Loucy (cell line): ENCODE data around the gene NMB.

Source experiments
- H2AFZ ChIP-seq: fragments of 200-600 bp; sonication (generic); 2 replicates; pipeline ENCODE4 v1.6.0; 2016; ENCODE audit warnings: antibody characterized with exemption, mild to moderate bottlenecking, low read length, moderate library complexity
- H3F3A ChIP-seq: fragments of 200-600 bp; 2 replicates; pipeline ENCODE4 v1.6.0; 2016; ENCODE audit warnings: antibody characterized with exemption, low read depth, mild to moderate bottlenecking
- H3K27me3 ChIP-seq: fragments of 200-600 bp; sonication (generic); 2 replicates; pipeline ENCODE4 v1.6.1; 2014; ENCODE audit warnings: low read length, mild to moderate bottlenecking; ENCODE audit not compliant: insufficient read depth, poor library complexity, severe bottlenecking
- H3K36me3 ChIP-seq: fragments of 200-600 bp; sonication (generic); 2 replicates; pipeline ENCODE4 v1.6.1; 2016; ENCODE audit warnings: low read length; ENCODE audit not compliant: insufficient read depth
- H3K4me1 ChIP-seq: fragments of 200-600 bp; sonication (generic); 2 replicates; pipeline ENCODE4 v1.5.1; 2014; ENCODE audit warnings: low read length, mild to moderate bottlenecking; ENCODE audit not compliant: insufficient read depth, poor library complexity, severe bottlenecking
- H3K4me2 ChIP-seq: fragments of 200-600 bp; sonication (generic); 2 replicates; pipeline ENCODE4 v1.6.0; 2014; ENCODE audit warnings: antibody characterized with exemption, low read length, low read depth, mild to moderate bottlenecking; ENCODE audit not compliant: poor library complexity, severe bottlenecking
- H3K4me3 ChIP-seq: fragments of 200-600 bp; sonication (generic); 2 replicates; pipeline ENCODE4 v1.5.1; 2014; ENCODE audit warnings: low read length, mild to moderate bottlenecking, mixed read lengths; ENCODE audit not compliant: poor library complexity, severe bottlenecking
- H3K79me2 ChIP-seq: fragments of 200-600 bp; sonication (generic); 2 replicates; pipeline ENCODE4 v1.6.1; 2014; ENCODE audit warnings: low read length; ENCODE audit not compliant: insufficient read depth
- H3K9ac ChIP-seq: fragments of 200-600 bp; sonication (generic); 2 replicates; pipeline ENCODE4 v1.6.0; 2014; ENCODE audit warnings: mild to moderate bottlenecking, low read depth, low read length, moderate library complexity; ENCODE audit not compliant: poor library complexity, severe bottlenecking
- H3K9me2 ChIP-seq: fragments of 200-600 bp; sonication (generic); replicated peaks from 2 replicates; pipeline ENCODE4 v1.6.1; 2016; ENCODE audit warnings: low read depth, low read length, mixed read lengths
- H3K9me3 ChIP-seq: fragments of 200-600 bp; sonication (generic); 2 replicates; pipeline ENCODE4 v1.6.1; 2014; ENCODE audit warnings: mild to moderate bottlenecking, antibody characterized with exemption, low read length, low read depth; ENCODE audit not compliant: insufficient read depth
- H4K20me1 ChIP-seq: fragments of 200-600 bp; sonication (generic); 2 replicates; pipeline ENCODE4 v1.6.0; 2014; ENCODE audit warnings: antibody characterized with exemption, low read length, mild to moderate bottlenecking; ENCODE audit not compliant: insufficient read depth, poor library complexity, severe bottlenecking
- EZH2phosphoT487 ChIP-seq: fragments of 200-600 bp; IDR thresholded peaks from 2 replicates; pipeline ENCODE4 v1.6.1; 2018; ENCODE audit warnings: antibody characterized with exemption, mild to moderate bottlenecking, moderate library complexity, borderline replicate concordance
- TF ChIP-seq, protein P1 (sequence below): fragments of 200-600 bp; sonication (generic); conservative IDR thresholded peaks from 2 replicates; pipeline ENCODE4 v1.5.1; 2014; ENCODE audit warnings: mild to moderate bottlenecking, antibody characterized with exemption, low read length

NMB gene

DNA sequence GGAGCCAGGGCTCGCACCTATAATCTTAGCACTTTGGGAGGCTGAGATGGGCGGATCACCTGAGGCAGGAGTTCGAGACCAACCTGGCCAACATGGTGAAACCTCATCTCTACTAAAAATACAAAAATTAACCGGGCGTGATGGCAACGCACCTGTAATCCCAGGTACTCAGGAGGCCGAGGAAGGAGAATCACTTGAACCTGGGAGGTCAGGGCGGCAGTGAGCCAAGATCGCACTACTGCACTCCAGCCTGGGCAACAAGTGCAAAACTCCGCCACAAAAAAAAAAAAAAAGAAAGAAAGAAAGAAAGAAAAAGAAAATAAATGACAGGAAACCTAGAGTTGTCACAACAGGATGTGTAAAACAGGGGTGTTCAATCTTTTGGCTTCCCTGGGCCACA, 3.0 kb upstream of the NMB start:
- Histone ChIP-seq H3K9me2 (no peaks in the 10 kb centered on the region), H3K9me3 (no peaks in the 10 kb centered on the region), H3K9ac (no peak overlapping the region), H3K36me3 (peaks cover 7% of the 10 kb centered on the region; the same call in 1 of the 2 replicates), H3K4me1 (peaks cover 6% of the 10 kb centered on the region), H3K4me2 (no peak overlapping the region), H3F3A (no peaks in the 10 kb centered on the region), H4K20me1 (no peaks in the 10 kb centered on the region), H3K27me3 (no peaks in the 10 kb centered on the region), H3K79me2 (no peaks in the 10 kb centered on the region), H3K4me3 (no peak overlapping the region), H2AFZ (no peak overlapping the region)
- TF ChIP-seq EZH2phosphoT487, result no peak
- TF ChIP-seq, protein P1, sequence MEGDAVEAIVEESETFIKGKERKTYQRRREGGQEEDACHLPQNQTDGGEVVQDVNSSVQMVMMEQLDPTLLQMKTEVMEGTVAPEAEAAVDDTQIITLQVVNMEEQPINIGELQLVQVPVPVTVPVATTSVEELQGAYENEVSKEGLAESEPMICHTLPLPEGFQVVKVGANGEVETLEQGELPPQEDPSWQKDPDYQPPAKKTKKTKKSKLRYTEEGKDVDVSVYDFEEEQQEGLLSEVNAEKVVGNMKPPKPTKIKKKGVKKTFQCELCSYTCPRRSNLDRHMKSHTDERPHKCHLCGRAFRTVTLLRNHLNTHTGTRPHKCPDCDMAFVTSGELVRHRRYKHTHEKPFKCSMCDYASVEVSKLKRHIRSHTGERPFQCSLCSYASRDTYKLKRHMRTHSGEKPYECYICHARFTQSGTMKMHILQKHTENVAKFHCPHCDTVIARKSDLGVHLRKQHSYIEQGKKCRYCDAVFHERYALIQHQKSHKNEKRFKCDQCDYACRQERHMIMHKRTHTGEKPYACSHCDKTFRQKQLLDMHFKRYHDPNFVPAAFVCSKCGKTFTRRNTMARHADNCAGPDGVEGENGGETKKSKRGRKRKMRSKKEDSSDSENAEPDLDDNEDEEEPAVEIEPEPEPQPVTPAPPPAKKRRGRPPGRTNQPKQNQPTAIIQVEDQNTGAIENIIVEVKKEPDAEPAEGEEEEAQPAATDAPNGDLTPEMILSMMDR, result no peak

DNA sequence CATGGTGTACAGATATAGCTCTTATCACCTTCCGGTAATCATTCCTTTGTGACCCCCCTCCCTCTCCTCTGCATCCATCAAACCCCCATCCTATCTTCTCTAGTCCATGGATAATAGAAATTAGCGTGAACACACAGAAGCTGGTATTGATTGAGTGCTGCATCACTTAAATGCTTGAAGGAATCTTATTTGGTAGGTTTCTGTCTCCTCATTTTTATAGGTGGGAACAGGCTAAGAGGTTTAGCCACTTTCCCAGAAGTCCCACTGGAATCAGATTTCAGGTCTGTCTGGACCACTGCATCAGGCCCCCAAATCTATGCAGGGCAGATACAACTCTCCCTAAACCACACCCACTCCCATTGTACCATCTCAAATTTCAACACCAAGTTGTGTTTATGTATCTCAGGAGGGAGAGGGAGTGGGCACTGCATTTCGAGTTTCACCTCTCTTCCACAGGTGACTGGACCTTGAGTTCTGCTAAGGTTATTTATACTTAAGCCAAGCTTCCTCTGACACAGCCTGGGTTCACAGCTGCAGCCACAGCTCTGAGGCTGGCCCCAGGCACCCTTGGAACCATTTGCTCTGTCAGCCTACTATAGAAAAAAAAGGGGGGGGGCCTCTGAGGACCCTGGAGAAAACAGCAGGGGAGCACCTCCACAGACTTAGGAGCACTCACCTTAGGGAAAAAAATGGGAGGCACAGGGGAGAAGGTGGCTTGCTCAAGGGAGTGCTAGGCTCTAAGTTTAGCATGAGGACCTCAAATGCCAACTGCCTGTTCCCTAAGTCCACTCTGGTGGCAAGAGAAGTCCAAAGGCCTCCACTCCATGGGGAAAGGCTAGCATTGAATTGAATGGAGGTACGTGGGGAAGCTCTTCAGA, 2.1 kb upstream of the NMB start:
- Histone ChIP-seq H3K79me2 (no peaks in the 10 kb centered on the region), H3K36me3 (no peaks in the 10 kb centered on the region), H2AFZ (no peak overlapping the region), H3K4me3 (no peak overlapping the region), H3K9ac (no peak overlapping the region), H3K4me2 (no peak overlapping the region), H3F3A (no peaks in the 10 kb centered on the region), H3K9me3 (no peaks in the 10 kb centered on the region), H3K9me2 (no peaks in the 10 kb centered on the region), H3K27me3 (no peaks in the 10 kb centered on the region), H4K20me1 (no peaks in the 10 kb centered on the region), H3K4me1 (peaks cover 6% of the 10 kb centered on the region)
- TF ChIP-seq, protein P1, result no peak
- TF ChIP-seq EZH2phosphoT487, result no peak

DNA sequence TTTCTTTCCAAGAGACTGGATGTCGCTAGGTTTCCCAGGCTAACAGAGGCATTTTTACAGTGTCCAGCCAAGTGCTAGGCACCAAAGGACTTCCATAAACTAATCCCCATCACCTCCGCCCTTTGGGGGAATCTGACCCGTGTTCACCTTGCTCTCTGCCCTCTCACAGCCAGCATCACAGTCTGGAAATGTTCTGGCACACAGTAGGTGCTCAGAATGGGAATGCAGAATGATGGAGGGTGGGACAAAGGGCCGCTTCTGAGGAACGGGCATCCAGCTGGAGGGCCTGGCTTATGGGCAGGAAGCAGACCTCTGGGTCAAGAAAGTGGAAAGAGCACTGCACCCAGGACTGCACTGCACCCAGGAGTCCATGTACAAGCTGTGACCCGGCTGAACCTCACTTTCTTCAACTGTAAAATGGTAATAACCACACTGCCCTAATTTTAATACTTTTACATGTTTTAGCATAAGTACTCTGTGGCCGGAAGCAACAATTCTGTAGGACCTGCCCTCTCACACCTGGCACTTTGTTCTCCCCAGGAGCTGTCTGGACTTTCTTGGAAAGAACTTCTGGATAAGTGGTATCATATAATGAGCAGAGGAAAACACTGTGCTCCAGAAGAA, 901 bp upstream of the NMB start:
- Histone ChIP-seq H3K36me3 (no peaks in the 10 kb centered on the region), H3K9me2 (no peaks in the 10 kb centered on the region), H3K4me2 (peak overlapping the region; percentile 70), H3K9ac (peak overlapping the region; percentile 63), H2AFZ (peak overlapping the region; percentile 74), H3K9me3 (no peaks in the 10 kb centered on the region), H3K4me3 (peak overlapping the region; percentile 65), H4K20me1 (no peaks in the 10 kb centered on the region), H3K4me1 (peaks cover 12% of the 10 kb centered on the region), H3F3A (no peaks in the 10 kb centered on the region), H3K79me2 (peaks cover under 1% of the 10 kb centered on the region; the same call in 1 of the 2 replicates), H3K27me3 (no peaks in the 10 kb centered on the region)
- TF ChIP-seq EZH2phosphoT487, result no peak
- TF ChIP-seq, protein P1, result no peak
